ENCODE data around the gene CPNE5.

Gene CPNE5

GRCh38 chr6:36787210-36787609 is 52.0 kb downstream of the CPNE5 start:
- ChIA-PET POLR2A (no interaction called here), CTCF (interaction anchor here (1.2 kb wide), 1 partner anchor 9 kb away, joined by 4 read pairs; no protein-coding TSS in a partner anchor)
- Histone ChIP-seq H3K36me3 (ENCODE audit: control insufficient read depth in 4 of 4, insufficient read depth in 4 of 4, low read length in 3 of 4) (no peaks in the 10 kb centered on the region), H3K27me3 (replicated peaks in 2 of 5; ENCODE audit: control insufficient read depth in 4 of 5, insufficient read depth in 5 of 5, low read length in 4 of 5) (peaks cover 0 to 10% (median 6%) of the 10 kb centered on the region in 5 experiments), H3K4me1 (ENCODE audit: control extremely low read depth in 1 of 4, control insufficient read depth in 4 of 4, insufficient read depth in 4 of 4, low read length in 3 of 4) (no peaks in the 10 kb centered on the region), H3K27ac (ENCODE audit: insufficient read depth in 1 of 2, low read depth in 1 of 2, low read length in 2 of 2, poor library complexity in 1 of 2, severe bottlenecking in 2 of 2) (no peak overlapping the region), H3K4me3 (ENCODE audit: control insufficient read depth in 1 of 7, extremely low read depth in 1 of 7, insufficient read depth in 4 of 7, low read depth in 2 of 7, low read length in 6 of 7) (no peak overlapping the region), H3K9me3 (ENCODE audit: control extremely low read depth in 1 of 5, control insufficient read depth in 4 of 5, insufficient read depth in 2 of 5, low read depth in 1 of 5, low read length in 4 of 5) (no peaks in the 10 kb centered on the region)
- no peak for DNase-seq
- WGBS (ENCODE audit: insufficient coverage), result 91% methylated on average over 3 of the region's 4 CpGs

DNA sequence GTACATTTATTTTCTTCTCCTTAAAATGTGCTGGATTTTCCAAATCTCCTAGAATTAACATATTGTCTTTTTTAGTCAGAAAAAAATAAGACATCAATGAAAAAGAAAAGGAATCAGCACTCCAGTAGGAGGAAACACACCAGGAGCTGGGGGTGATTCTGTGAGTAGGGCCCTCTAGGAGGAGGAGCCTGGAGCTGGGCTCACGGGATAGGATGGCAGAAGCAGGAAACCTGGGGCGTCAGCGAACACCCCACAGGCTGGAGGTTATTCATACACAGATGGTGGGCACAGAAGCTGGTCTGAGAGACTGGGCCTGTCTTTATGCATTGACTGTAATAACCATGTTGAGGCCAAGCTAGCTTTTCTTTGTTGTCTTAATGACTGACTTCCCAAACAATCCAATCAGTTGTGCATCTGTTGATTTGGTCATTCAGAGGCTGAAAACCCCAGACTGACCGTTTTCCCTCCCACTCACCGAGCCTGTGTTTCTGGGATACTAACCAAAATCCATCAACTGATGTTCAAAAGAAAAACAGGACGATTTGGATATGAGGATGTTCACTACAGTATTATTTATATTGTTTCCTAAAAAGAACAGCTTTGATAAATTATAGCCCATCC is 53.1 kb downstream of the CPNE5 start:
- no peak for DNase-seq
- CTCF ChIA-PET, result interaction anchor here (1.2 to 3.4 kb wide), 2 partner anchors 10 to 18 kb away, joined by 4 to 17 read pairs; no protein-coding TSS in a partner anchor
- Histone ChIP-seq H3K9me3 (ENCODE audit: control extremely low read depth in 1 of 5, control insufficient read depth in 4 of 5, insufficient read depth in 2 of 5, low read depth in 1 of 5, low read length in 4 of 5) (no peaks in the 10 kb centered on the region), H3K36me3 (ENCODE audit: control insufficient read depth in 4 of 4, insufficient read depth in 4 of 4, low read length in 3 of 4) (no peaks in the 10 kb centered on the region), H3K27ac (ENCODE audit: insufficient read depth in 1 of 2, low read depth in 1 of 2, low read length in 2 of 2, poor library complexity in 1 of 2, severe bottlenecking in 2 of 2) (no peak overlapping the region), H3K4me1 (ENCODE audit: control extremely low read depth in 1 of 4, control insufficient read depth in 4 of 4, insufficient read depth in 4 of 4, low read length in 3 of 4) (peaks cover 0 to 8% (median 1%) of the 10 kb centered on the region in 4 experiments), H3K4me3 (ENCODE audit: control insufficient read depth in 1 of 7, extremely low read depth in 1 of 7, insufficient read depth in 4 of 7, low read depth in 2 of 7, low read length in 6 of 7) (no peak overlapping the region), H3K27me3 (replicated peaks in 2 of 5; ENCODE audit: control insufficient read depth in 4 of 5, insufficient read depth in 5 of 5, low read length in 4 of 5) (peaks cover 0 to 10% (median 6%) of the 10 kb centered on the region in 5 experiments)
- 95% methylated on average over 3 of the region's 6 CpGs for WGBS (ENCODE audit: insufficient coverage)
- POLR2A ChIA-PET, result no interaction called here

DNA sequence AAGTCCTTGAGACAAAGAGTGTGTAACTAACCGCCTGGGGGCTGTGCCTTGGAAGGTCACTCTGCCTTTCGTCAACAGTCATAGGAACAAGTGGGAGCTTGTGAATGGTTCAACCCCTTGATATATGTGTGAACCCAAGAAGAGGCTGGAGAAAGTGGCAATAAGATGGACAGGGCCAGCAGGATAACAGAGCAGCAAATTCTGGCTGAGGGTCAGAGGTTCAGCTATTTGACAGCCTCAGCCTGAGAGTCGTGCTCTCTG is 54.9 kb downstream of the CPNE5 start:
- ChIA-PET CTCF (interaction anchor here (0.9 to 4.1 kb wide), 11 partner anchors 8 to 94 kb away, joined by 3 to 32 read pairs (median 3); no protein-coding TSS in a partner anchor), POLR2A (no interaction called here)
- H3K36me3 ChIP-seq (ENCODE audit: control insufficient read depth in 4 of 4, insufficient read depth in 4 of 4, low read length in 3 of 4), result no peaks in the 10 kb centered on the region
- no peak overlapping the region for H3K27ac ChIP-seq (ENCODE audit: insufficient read depth in 1 of 2, low read depth in 1 of 2, low read length in 2 of 2, poor library complexity in 1 of 2, severe bottlenecking in 2 of 2)
- H3K4me1 ChIP-seq (ENCODE audit: control extremely low read depth in 1 of 4, control insufficient read depth in 4 of 4, insufficient read depth in 4 of 4, low read length in 3 of 4), result peaks cover 4 to 19% (median 10%) of the 10 kb centered on the region in 4 experiments
- H3K9me3 ChIP-seq (ENCODE audit: control extremely low read depth in 1 of 5, control insufficient read depth in 4 of 5, insufficient read depth in 2 of 5, low read depth in 1 of 5, low read length in 4 of 5), result no peaks in the 10 kb centered on the region
- no peak for DNase-seq
- WGBS (ENCODE audit: insufficient coverage), result 100% methylated on average over 3 of the region's 3 CpGs
- peaks cover 0 to 6% (median 4%) of the 10 kb centered on the region in 5 experiments for H3K27me3 ChIP-seq (replicated peaks in 2 of 5; ENCODE audit: control insufficient read depth in 4 of 5, insufficient read depth in 5 of 5, low read length in 4 of 5)
- no peak overlapping the region for H3K4me3 ChIP-seq (ENCODE audit: control insufficient read depth in 1 of 7, extremely low read depth in 1 of 7, insufficient read depth in 4 of 7, low read depth in 2 of 7, low read length in 6 of 7)

DNA sequence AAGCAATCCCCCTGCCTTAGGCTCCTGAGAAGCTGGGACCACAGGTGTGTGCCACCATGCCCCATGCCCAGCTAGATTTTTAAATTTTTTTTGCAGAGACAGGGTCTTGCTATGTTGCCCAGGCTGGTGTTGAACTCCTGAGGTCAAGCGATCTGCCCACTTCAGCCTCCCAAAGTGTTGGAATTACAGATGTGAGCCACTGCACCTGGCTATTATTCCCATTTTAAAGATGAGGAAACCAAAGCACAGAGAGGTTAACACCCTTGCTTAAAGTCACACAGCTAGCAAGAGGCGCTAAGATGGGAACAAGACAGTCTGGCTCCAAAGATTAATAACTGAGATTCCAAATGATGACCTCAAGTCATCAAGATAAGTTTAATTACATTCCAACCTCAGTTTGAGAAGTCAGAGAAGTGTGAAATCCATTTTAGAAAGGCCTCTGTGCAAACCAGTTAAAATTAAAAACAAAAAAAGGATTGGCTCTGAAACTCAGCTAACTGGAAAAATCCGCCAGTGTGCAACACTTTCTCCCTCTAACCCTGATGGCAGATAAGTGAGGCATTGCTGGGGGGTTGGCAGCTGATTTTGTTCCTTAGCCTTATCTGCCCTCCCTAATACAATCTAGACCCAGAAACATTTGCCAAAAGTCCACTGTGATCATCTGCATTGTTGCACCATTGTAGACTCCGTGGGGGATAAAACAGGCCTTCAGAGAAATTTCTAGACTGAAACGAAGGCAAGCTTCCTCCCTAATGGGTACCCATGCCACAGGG is 55.5 kb downstream of the CPNE5 start:
- no peak for DNase-seq
- ChIA-PET POLR2A (no interaction called here), CTCF (interaction anchor here (0.6 to 5.7 kb wide), 20 partner anchors 9 to 172 kb away, joined by 3 to 59 read pairs (median 3); no protein-coding TSS in a partner anchor)
- Histone ChIP-seq H3K9me3 (ENCODE audit: control extremely low read depth in 1 of 5, control insufficient read depth in 4 of 5, insufficient read depth in 2 of 5, low read depth in 1 of 5, low read length in 4 of 5) (no peaks in the 10 kb centered on the region), H3K27me3 (replicated peaks in 2 of 5; ENCODE audit: control insufficient read depth in 4 of 5, insufficient read depth in 5 of 5, low read length in 4 of 5) (peaks cover 0 to 3% (median 2%) of the 10 kb centered on the region in 5 experiments), H3K4me1 (ENCODE audit: control extremely low read depth in 1 of 4, control insufficient read depth in 4 of 4, insufficient read depth in 4 of 4, low read length in 3 of 4) (peaks cover 4 to 19% (median 10%) of the 10 kb centered on the region in 4 experiments), H3K36me3 (ENCODE audit: control insufficient read depth in 4 of 4, insufficient read depth in 4 of 4, low read length in 3 of 4) (no peaks in the 10 kb centered on the region), H3K4me3 (ENCODE audit: control insufficient read depth in 1 of 7, extremely low read depth in 1 of 7, insufficient read depth in 4 of 7, low read depth in 2 of 7, low read length in 6 of 7) (no peak overlapping the region), H3K27ac (ENCODE audit: insufficient read depth in 1 of 2, low read depth in 1 of 2, low read length in 2 of 2, poor library complexity in 1 of 2, severe bottlenecking in 2 of 2) (no peak overlapping the region)
- WGBS (ENCODE audit: insufficient coverage), result 90% methylated on average over 4 of the region's 5 CpGs

DNA sequence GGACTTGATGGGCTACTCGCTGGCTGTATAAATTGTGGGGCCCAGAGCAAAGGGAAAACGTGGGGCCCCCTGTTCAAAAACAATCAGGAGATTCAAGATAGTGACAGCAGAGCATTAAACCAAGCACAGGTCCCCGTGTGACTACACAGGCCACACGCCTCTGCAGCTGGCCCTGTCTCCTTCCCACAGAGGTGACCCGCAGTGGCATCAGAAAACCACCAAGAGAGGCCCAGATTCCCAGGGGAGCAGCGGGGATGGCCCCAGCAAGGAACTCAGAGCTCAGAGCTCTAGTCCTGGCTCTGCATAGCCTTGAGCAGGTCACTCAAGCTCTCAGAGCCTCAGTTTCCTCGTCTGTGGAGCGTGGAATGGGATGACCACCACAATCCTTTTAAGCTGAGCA is 57.6 kb downstream of the CPNE5 start:
- CTCF ChIA-PET, result interaction anchor here (0.7 to 5.7 kb wide), 11 partner anchors 11 to 166 kb away, joined by 3 to 59 read pairs (median 5); no protein-coding TSS in a partner anchor
- peaks cover 4 to 28% (median 10%) of the 10 kb centered on the region in 4 experiments for H3K4me1 ChIP-seq (ENCODE audit: control extremely low read depth in 1 of 4, control insufficient read depth in 4 of 4, insufficient read depth in 4 of 4, low read length in 3 of 4)
- no peaks in the 10 kb centered on the region for H3K36me3 ChIP-seq (ENCODE audit: control insufficient read depth in 4 of 4, insufficient read depth in 4 of 4, low read length in 3 of 4)
- 90% methylated on average over 4 of the region's 8 CpGs for WGBS (ENCODE audit: insufficient coverage)
- H3K4me3 ChIP-seq (ENCODE audit: control insufficient read depth in 1 of 7, extremely low read depth in 1 of 7, insufficient read depth in 4 of 7, low read depth in 2 of 7, low read length in 6 of 7), result no peak overlapping the region
- no peaks in the 10 kb centered on the region for H3K9me3 ChIP-seq (ENCODE audit: control extremely low read depth in 1 of 5, control insufficient read depth in 4 of 5, insufficient read depth in 2 of 5, low read depth in 1 of 5, low read length in 4 of 5)
- DNase-seq, result no peak
- no peak overlapping the region for H3K27ac ChIP-seq (ENCODE audit: insufficient read depth in 1 of 2, low read depth in 1 of 2, low read length in 2 of 2, poor library complexity in 1 of 2, severe bottlenecking in 2 of 2)
- H3K27me3 ChIP-seq (replicated peaks in 2 of 5; ENCODE audit: control insufficient read depth in 4 of 5, insufficient read depth in 5 of 5, low read length in 4 of 5), result no peaks in the 10 kb centered on the region
- POLR2A ChIA-PET, result interaction anchor here (1.3 kb wide), 1 partner anchor 12 kb away, joined by 3 read pairs; no protein-coding TSS in a partner anchor

DNA sequence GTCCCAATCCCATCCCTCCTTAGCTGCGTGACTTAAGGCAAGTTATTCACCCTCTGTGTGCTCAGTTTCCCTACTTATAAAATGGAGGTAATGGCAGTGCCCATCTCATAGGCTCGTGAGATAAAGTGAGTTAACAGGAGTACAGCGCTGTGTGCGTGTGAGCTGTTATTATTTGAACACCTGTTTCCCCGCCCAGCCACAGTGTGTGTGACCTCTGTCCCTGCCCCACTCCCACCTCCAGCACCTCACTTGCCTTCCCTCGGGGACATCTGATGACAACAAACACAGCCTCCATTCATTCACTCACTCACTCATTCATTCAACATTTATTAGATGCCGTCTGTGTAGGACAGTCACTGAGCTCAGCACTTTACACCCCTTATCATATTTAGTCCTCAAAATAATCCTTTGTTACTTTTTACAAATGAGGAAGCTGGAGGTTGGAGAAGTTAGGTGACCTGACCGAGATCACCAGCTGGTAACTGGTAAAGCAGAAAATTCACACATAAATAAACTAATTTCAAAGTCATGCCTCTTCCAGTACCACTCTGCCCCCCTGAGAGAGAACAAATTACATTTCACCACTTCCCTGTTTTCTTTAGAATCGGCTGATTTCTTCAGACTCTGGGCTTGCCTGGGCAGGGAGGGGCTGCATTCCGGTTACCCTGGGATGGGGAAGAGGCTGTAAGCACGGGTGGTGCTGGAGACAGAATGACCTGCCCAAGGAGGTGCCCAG is 58.6 kb downstream of the CPNE5 start:
- H3K36me3 ChIP-seq (ENCODE audit: control insufficient read depth in 4 of 4, insufficient read depth in 4 of 4, low read length in 3 of 4), result no peaks in the 10 kb centered on the region
- ChIA-PET POLR2A (interaction anchor here (0.6 to 1.3 kb wide), 2 partner anchors 11 to 708 kb away, joined by 3 to 4 read pairs; no protein-coding TSS in a partner anchor), CTCF (interaction anchor here (0.6 to 5.7 kb wide), 9 partner anchors 13 to 374 kb away, joined by 3 to 59 read pairs (median 4); no protein-coding TSS in a partner anchor)
- H3K9me3 ChIP-seq (ENCODE audit: control extremely low read depth in 1 of 5, control insufficient read depth in 4 of 5, insufficient read depth in 2 of 5, low read depth in 1 of 5, low read length in 4 of 5), result no peaks in the 10 kb centered on the region
- 55% methylated on average over 5 of the region's 11 CpGs for WGBS (ENCODE audit: insufficient coverage)
- H3K27me3 ChIP-seq (replicated peaks in 2 of 5; ENCODE audit: control insufficient read depth in 4 of 5, insufficient read depth in 5 of 5, low read length in 4 of 5), result peaks cover 0 to 5% (median 0%) of the 10 kb centered on the region in 5 experiments
- no peak overlapping the region for H3K27ac ChIP-seq (ENCODE audit: insufficient read depth in 1 of 2, low read depth in 1 of 2, low read length in 2 of 2, poor library complexity in 1 of 2, severe bottlenecking in 2 of 2)
- no peak overlapping the region for H3K4me3 ChIP-seq (ENCODE audit: control insufficient read depth in 1 of 7, extremely low read depth in 1 of 7, insufficient read depth in 4 of 7, low read depth in 2 of 7, low read length in 6 of 7)
- DNase-seq, result peak; percentile 28 to 83 (median 79)
- H3K4me1 ChIP-seq (ENCODE audit: control extremely low read depth in 1 of 4, control insufficient read depth in 4 of 4, insufficient read depth in 4 of 4, low read length in 3 of 4), result peaks cover 4 to 28% (median 10%) of the 10 kb centered on the region in 4 experiments
